CD14-positive monocyte (primary cell): Measurements from ENCODE around the gene ZCCHC17. TPM values are rescaled to one million over a fixed set of nuclear protein-coding genes. Genes with fewer than 3 reads are reported as not detected.

Experiments used
- DNase-seq, 3 donors: peaks; one replicate each; pipeline ENCODE4 v3.0.0-alpha.2; 2011 to 2022
- H2AFZ ChIP-seq: 2 replicates; pipeline ENCODE4 v1.6.0; 2012; ENCODE audit warnings: mild to moderate bottlenecking, low read depth, low read length, inconsistent platforms; ENCODE audit not compliant: insufficient read depth, poor library complexity, severe bottlenecking
- H3K27ac ChIP-seq, 2 donors: 1 replicate in 1 of 2; 2 replicates in 1 of 2; pipeline ENCODE4 v1.5.1; 2012 to 2013; ENCODE audit warnings: low read length in 2 of 2, control low read depth in 1 of 2, inconsistent platforms in 1 of 2, low read depth in 1 of 2, mild to moderate bottlenecking in 1 of 2
- H3K27me3 ChIP-seq, 2 donors: one replicate each; pipeline versions ENCODE4 v1.6.0 to v1.6.1; 2011 to 2013; ENCODE audit warnings: low read length in 2 of 2; ENCODE audit not compliant: control insufficient read depth in 2 of 2, insufficient read depth in 2 of 2
- H3K36me3 ChIP-seq, 2 donors: replicated peaks in 1 of 2; 1 replicate in 1 of 2; 2 replicates in 1 of 2; pipeline versions ENCODE4 v1.5.1 to v1.6.1; 2012 to 2013; ENCODE audit warnings: low read length in 2 of 2, control low read depth in 1 of 2, inconsistent platforms in 1 of 2, mild to moderate bottlenecking in 1 of 2; ENCODE audit not compliant: insufficient read depth in 2 of 2, control insufficient read depth in 1 of 2
- H3K4me1 ChIP-seq, 2 donors: 1 replicate in 1 of 2; 2 replicates in 1 of 2; pipeline versions ENCODE4 v1.5.1 to v1.6.1; 2012 to 2013; ENCODE audit warnings: low read length in 2 of 2, control low read depth in 1 of 2, inconsistent platforms in 1 of 2, mild to moderate bottlenecking in 1 of 2, moderate library complexity in 1 of 2; ENCODE audit not compliant: insufficient read depth in 2 of 2, control insufficient read depth in 1 of 2
- H3K4me2 ChIP-seq: replicated peaks from 2 replicates; pipeline ENCODE3; 2012; ENCODE audit warnings: low read length, moderate library complexity, mild to moderate bottlenecking; ENCODE audit not compliant: poor library complexity, severe bottlenecking; ENCODE audit errors: extremely low read depth
- H3K4me3 ChIP-seq, 3 experiments: fragments of 200-600 bp in 1 of 3; sonication (generic) in 1 of 3; replicated peaks in 1 of 3; 1 replicate in 2 of 3; 2 replicates in 1 of 3; pipeline ENCODE4 v1.5.1; 2011 to 2013; ENCODE audit warnings: low read length in 3 of 3, mild to moderate bottlenecking in 3 of 3, control low read depth in 2 of 3, low read depth in 2 of 3, inconsistent platforms in 1 of 3, moderate library complexity in 1 of 3
- H3K79me2 ChIP-seq: 2 replicates; pipeline ENCODE4 v1.6.0; 2012; ENCODE audit warnings: mild to moderate bottlenecking, control low read depth, inconsistent platforms, low read length, moderate library complexity; ENCODE audit not compliant: insufficient read depth
- H3K9ac ChIP-seq: 2 replicates; pipeline ENCODE4 v1.6.0; 2017; ENCODE audit warnings: low read length, mild to moderate bottlenecking; ENCODE audit not compliant: insufficient read depth, poor library complexity, severe bottlenecking
- H3K9me3 ChIP-seq, 2 donors: replicated peaks in 1 of 2; 1 replicate in 1 of 2; 2 replicates in 1 of 2; pipeline versions ENCODE4 v1.5.1 to v1.6.1; 2012 to 2013; ENCODE audit warnings: low read length in 2 of 2, control low read depth in 1 of 2; ENCODE audit not compliant: control insufficient read depth in 1 of 2, insufficient read depth in 1 of 2
- H4K20me1 ChIP-seq: 2 replicates; pipeline ENCODE4 v1.6.0; 2012; ENCODE audit warnings: mild to moderate bottlenecking, low read length, control low read depth, moderate library complexity; ENCODE audit not compliant: insufficient read depth
- H3K27ac Mint-ChIP-seq, 7 donors: one replicate each; pipeline ENCODE4 v1.8.0; 2020; ENCODE audit warnings: mild to moderate bottlenecking in 7 of 7, mixed read lengths in 7 of 7, moderate library complexity in 6 of 7, inconsistent platforms in 2 of 7
- H3K27me3 Mint-ChIP-seq, 3 donors: one replicate each; pipeline ENCODE4 v1.8.0; 2021 to 2022; ENCODE audit warnings: low read depth in 3 of 3, mild to moderate bottlenecking in 3 of 3, mixed read lengths in 3 of 3, moderate library complexity in 3 of 3, inconsistent platforms in 1 of 3
- H3K36me3 Mint-ChIP-seq, 2 donors: one replicate each; pipeline ENCODE4 v1.8.0; 2020; ENCODE audit warnings: mixed read lengths in 2 of 2, inconsistent platforms in 1 of 2, mild to moderate bottlenecking in 1 of 2
- H3K4me1 Mint-ChIP-seq: one replicate; pipeline ENCODE4 v1.8.0; 2020; ENCODE audit warnings: mild to moderate bottlenecking, mixed read lengths
- H3K4me3 Mint-ChIP-seq, 2 donors: one replicate each; pipeline ENCODE4 v1.8.0; 2020; ENCODE audit warnings: mild to moderate bottlenecking in 2 of 2, mixed read lengths in 2 of 2, moderate library complexity in 1 of 2
- H3K9me3 Mint-ChIP-seq, 7 donors: one replicate each; pipeline ENCODE4 v1.8.0; 2020 to 2022; ENCODE audit warnings: mixed read lengths in 7 of 7, mild to moderate bottlenecking in 6 of 7, moderate library complexity in 6 of 7, inconsistent platforms in 2 of 7
- WGBS: methylation state at CpG from one replicate; pipeline ENCODE4 v1.1.5; 2013; ENCODE audit warnings: missing lambda C conversion rate; ENCODE audit not compliant: insufficient coverage; 5-methylcytosine and 5-hydroxymethylcytosine counted together
- intact Hi-C, 2 donors: fragments of 100-400 bp; cut with micrococcal nuclease; formaldehyde crosslinking; loops; one replicate each; pipeline versions ENCODE4 v1.15.0 to v1.15.1; 2023
- polyA plus RNA-seq, 3 donors: library from polyadenylated mRNA; depleted of rRNA in 1 of 3; unstranded in 2 of 3; stranded (reverse) in 1 of 3; fragments of 300-500 nt in 2 of 3; fragments of >200 nt in 1 of 3; fragmentation: Illumina TruSeq in 2 of 3; gene quantifications; 1 replicate in 2 of 3; 2 replicates in 1 of 3; pipeline ENCODE4 v1.2.3, GENCODE V29; 2012 to 2021
- TF ChIP-seq, protein P1 (sequence below): fragments of 200-600 bp; IDR thresholded peaks from one replicate; pipeline ENCODE4 v1.8.0; 2022; ENCODE audit warnings: antibody characterized with exemption, mild to moderate bottlenecking

Gene ZCCHC17
- polyA plus RNA-seq, 3 donors, result 17.0 to 32.3 (median 29.3) TPM

DNA sequence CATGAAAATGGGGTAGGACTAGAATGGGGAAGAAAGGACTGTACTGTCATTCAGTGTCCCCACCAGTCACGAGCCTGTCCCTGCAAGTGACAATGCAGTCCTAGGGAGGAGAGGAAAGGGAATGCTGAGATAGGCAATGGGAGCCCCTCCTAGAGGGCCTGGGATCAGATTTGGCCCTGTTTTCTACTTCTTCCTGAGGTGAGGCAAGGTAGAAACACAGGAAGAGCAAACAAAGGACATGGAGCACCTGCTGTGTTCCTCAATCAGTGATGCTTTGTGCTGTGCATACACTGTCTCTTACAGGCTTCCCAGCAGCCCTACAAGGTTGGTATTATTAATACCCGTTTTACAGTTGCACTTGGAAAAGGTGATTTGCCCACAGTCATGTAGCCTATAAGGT is 70.0 kb downstream of the ZCCHC17 start:
- intact Hi-C loops, result no loop called here
- WGBS, result 79% methylated on average over 2 of the region's 2 CpGs

DNA sequence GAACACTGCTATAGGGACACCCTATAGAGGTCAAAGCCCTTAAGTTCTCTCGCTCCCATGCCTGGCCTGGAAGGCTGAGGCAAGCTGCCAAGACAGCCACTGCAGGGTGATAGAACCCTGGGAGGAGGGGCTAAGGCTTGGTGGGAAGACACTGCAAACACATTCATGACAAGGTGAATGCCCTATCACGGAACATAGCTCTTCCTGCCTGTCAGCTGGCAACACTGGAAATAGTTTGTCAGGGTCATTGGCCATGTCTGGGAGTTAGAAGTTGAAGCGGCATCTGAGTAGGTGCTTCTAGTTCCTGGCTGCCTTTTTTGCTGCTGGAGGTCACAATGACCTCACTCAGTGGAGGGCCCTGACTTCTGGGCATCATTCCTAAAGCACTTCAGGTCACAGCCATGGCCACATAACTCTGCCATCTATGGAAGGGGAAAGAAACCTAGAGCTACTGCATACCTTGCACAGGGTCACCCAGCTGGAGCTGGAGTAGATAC is 71.8 kb downstream of the ZCCHC17 start:
- Mint-ChIP-seq H3K4me1 (peaks cover 18% of the 10 kb centered on the region), H3K27ac (peak overlapping the region in 1 of 7 donors; percentile 14), H3K9me3 (peaks cover 0 to 2% (median 0%) of the 10 kb centered on the region in 7 donors), H3K36me3 (peaks cover 38 to 44% of the 10 kb centered on the region in 2 donors), H3K27me3 (peaks cover 11 to 16% (median 16%) of the 10 kb centered on the region in 3 donors), H3K4me3 (no peak overlapping the region)
- Histone ChIP-seq H3K4me1 (peaks cover 12 to 13% of the 10 kb centered on the region in 2 donors), H2AFZ (no peak overlapping the region), H3K4me2 (no peak overlapping the region), H3K27me3 (peaks cover 0 to 13% of the 10 kb centered on the region in 2 donors), H3K9me3 (no peaks in the 10 kb centered on the region), H4K20me1 (no peaks in the 10 kb centered on the region), H3K27ac (no peak overlapping the region), H3K79me2 (no peaks in the 10 kb centered on the region), H3K9ac (no peak overlapping the region), H3K36me3 (peaks cover 21 to 41% of the 10 kb centered on the region in 2 donors), H3K4me3 (no peak overlapping the region)
- TF ChIP-seq, protein P1, sequence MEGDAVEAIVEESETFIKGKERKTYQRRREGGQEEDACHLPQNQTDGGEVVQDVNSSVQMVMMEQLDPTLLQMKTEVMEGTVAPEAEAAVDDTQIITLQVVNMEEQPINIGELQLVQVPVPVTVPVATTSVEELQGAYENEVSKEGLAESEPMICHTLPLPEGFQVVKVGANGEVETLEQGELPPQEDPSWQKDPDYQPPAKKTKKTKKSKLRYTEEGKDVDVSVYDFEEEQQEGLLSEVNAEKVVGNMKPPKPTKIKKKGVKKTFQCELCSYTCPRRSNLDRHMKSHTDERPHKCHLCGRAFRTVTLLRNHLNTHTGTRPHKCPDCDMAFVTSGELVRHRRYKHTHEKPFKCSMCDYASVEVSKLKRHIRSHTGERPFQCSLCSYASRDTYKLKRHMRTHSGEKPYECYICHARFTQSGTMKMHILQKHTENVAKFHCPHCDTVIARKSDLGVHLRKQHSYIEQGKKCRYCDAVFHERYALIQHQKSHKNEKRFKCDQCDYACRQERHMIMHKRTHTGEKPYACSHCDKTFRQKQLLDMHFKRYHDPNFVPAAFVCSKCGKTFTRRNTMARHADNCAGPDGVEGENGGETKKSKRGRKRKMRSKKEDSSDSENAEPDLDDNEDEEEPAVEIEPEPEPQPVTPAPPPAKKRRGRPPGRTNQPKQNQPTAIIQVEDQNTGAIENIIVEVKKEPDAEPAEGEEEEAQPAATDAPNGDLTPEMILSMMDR, result no peak
- DNase-seq, result no peak
- intact Hi-C loops, result no loop called here
- WGBS, result 94% methylated on average over 2 of the region's 3 CpGs

More for the DNA sequence above, 70.0 kb downstream of the ZCCHC17 start:
- no peak for DNase-seq
- peaks cover 42 to 44% of the 10 kb centered on the region in 2 donors for H3K36me3 Mint-ChIP-seq
- Histone ChIP-seq H3K4me2 (no peak overlapping the region), H3K27me3 (no peaks in the 10 kb centered on the region), H2AFZ (no peak overlapping the region), H3K36me3 (peaks cover 29 to 50% of the 10 kb centered on the region in 2 donors), H3K9me3 (no peaks in the 10 kb centered on the region), H3K9ac (no peak overlapping the region), H3K27ac (no peak overlapping the region), H3K4me3 (no peak overlapping the region), H3K4me1 (no peaks in the 10 kb centered on the region), H4K20me1 (no peaks in the 10 kb centered on the region), H3K79me2 (no peaks in the 10 kb centered on the region)
- H3K4me1 Mint-ChIP-seq, result peaks cover 5% of the 10 kb centered on the region
- H3K9me3 Mint-ChIP-seq, result peaks cover 0 to 2% (median 0%) of the 10 kb centered on the region in 7 donors
- peaks cover 0 to 1% (median 0%) of the 10 kb centered on the region in 3 donors for H3K27me3 Mint-ChIP-seq
- TF ChIP-seq, protein P1, result no peak
- H3K4me3 Mint-ChIP-seq, result no peak overlapping the region
- H3K27ac Mint-ChIP-seq, result peak overlapping the region in 1 of 7 donors; percentile 23
